ENCODE results near the gene DIS3L2. TPM values are rescaled to one million over a fixed set of nuclear protein-coding genes. Genes with fewer than 3 reads are reported as not detected.

Gene DIS3L2
- total RNA-seq, 4 donors from 2014 or later: 12.8 to 27.3 (median 16.8) TPM

DNA sequence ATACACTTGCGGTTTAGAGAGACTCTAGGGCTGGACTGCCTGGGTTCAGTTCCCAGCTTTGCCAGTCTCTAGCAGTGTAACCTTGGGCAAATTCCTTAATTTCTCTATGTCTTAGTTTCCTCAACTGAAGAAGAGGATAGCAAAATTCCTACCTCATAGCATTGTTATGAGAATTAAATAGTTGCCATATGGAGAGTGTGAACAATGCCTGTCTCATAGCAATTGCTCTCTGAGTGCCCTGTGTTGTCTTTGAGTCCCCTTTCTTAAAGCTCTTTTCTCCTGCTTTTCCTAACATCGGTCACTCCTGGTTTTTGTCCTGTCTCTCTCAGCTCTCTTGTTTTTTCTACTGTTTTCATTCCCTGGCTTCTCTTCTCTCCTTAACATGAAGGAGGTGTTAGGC is 300.3 kb downstream of the DIS3L2 start:
- ATAC-seq (no peak), DNase-seq (no peak)
- peaks cover 0 to 32% of the 10 kb centered on the region in 2 donors for H3K36me3 ChIP-seq
- in situ Hi-C loops (cut with MboI; ENCODE audit: low sequenced_read_pairs in 4 of 4) (no loop called here), intact Hi-C loops (cut with DNase I; ENCODE audit: low total_unique reads) (no loop called here)
- no peak overlapping the region for H3K4me3 ChIP-seq
- H3K27ac ChIP-seq: no peak overlapping the region
- H3K4me1 ChIP-seq: no peaks in the 10 kb centered on the region
- H3K27me3 ChIP-seq: no peaks in the 10 kb centered on the region
- no peaks in the 10 kb centered on the region for H3K9me3 ChIP-seq
- TF ChIP-seq POLR2A (IDR thresholded peaks at IDR 0.05): no peak
- TF ChIP-seq, protein P1, sequence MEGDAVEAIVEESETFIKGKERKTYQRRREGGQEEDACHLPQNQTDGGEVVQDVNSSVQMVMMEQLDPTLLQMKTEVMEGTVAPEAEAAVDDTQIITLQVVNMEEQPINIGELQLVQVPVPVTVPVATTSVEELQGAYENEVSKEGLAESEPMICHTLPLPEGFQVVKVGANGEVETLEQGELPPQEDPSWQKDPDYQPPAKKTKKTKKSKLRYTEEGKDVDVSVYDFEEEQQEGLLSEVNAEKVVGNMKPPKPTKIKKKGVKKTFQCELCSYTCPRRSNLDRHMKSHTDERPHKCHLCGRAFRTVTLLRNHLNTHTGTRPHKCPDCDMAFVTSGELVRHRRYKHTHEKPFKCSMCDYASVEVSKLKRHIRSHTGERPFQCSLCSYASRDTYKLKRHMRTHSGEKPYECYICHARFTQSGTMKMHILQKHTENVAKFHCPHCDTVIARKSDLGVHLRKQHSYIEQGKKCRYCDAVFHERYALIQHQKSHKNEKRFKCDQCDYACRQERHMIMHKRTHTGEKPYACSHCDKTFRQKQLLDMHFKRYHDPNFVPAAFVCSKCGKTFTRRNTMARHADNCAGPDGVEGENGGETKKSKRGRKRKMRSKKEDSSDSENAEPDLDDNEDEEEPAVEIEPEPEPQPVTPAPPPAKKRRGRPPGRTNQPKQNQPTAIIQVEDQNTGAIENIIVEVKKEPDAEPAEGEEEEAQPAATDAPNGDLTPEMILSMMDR (IDR thresholded peaks at IDR 0.05 in 4 of 5, conservative IDR thresholded peaks at IDR 0.05 in 1 of 5): no peak

DNA sequence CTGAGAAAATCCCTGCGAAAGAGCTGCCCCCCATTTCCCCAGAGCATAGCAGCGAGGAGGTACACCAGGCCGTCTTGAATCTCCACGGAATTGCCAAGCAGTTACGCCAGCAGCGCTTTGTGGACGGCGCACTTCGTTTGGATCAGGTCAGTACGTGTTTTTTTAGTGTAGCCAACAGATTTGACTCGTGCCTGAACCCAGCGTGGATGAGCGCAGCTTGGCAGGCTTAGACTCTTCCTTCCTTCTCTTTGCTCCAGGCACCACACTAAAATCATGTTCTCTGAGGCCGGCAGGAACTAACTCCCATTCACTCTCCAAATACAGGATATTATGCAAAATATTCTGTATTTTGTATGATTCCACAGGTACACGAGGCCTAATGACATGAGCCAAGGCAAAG is 301.8 kb downstream of the DIS3L2 start:
- DNase-seq (no peak), ATAC-seq (no peak)
- no peak overlapping the region for H3K27ac ChIP-seq
- TF ChIP-seq POLR2A (IDR thresholded peaks at IDR 0.05): no peak
- TF ChIP-seq, protein P1 (IDR thresholded peaks at IDR 0.05 in 4 of 5, conservative IDR thresholded peaks at IDR 0.05 in 1 of 5): no peak
- H3K9me3 ChIP-seq: no peaks in the 10 kb centered on the region
- H3K36me3 ChIP-seq: peaks cover 0 to 32% of the 10 kb centered on the region in 2 donors
- no peaks in the 10 kb centered on the region for H3K4me1 ChIP-seq
- no peak overlapping the region for H3K4me3 ChIP-seq
- in situ Hi-C loops (cut with MboI; ENCODE audit: low sequenced_read_pairs in 4 of 4) (no loop called here), intact Hi-C loops (cut with DNase I; ENCODE audit: low total_unique reads) (no loop called here)
- H3K27me3 ChIP-seq: no peaks in the 10 kb centered on the region

DNA sequence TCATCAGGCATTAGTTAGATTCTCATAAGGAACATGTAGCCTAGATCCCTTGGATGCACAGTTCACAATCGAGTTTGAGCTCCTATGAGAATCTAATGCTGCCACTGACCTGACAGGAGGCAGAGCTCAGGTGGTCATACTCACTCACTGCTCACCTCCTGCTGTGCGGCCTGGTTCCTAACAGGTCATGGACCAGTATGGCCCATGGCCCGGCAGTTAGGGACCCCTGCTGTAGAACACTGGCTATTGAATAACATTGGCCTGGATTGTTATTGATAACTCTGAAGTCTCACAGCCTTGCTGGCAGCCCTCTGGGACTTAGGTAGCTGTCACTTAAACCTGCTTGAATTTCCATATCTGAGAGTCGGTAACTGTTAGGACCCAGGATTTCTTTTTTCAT is 302.6 kb downstream of the DIS3L2 start:
- in situ Hi-C loops (cut with MboI; ENCODE audit: low sequenced_read_pairs in 4 of 4) (no loop called here), intact Hi-C loops (cut with DNase I; ENCODE audit: low total_unique reads) (no loop called here)
- H3K9me3 ChIP-seq: no peaks in the 10 kb centered on the region
- H3K27ac ChIP-seq: no peak overlapping the region
- no peak for ATAC-seq
- no peaks in the 10 kb centered on the region for H3K27me3 ChIP-seq
- H3K36me3 ChIP-seq: peaks cover 0 to 32% of the 10 kb centered on the region in 2 donors
- no peak for DNase-seq
- H3K4me1 ChIP-seq: no peaks in the 10 kb centered on the region
- TF ChIP-seq POLR2A (IDR thresholded peaks at IDR 0.05): no peak
- TF ChIP-seq, protein P1 (IDR thresholded peaks at IDR 0.05 in 4 of 5, conservative IDR thresholded peaks at IDR 0.05 in 1 of 5): no peak
- H3K4me3 ChIP-seq: no peak overlapping the region

DNA sequence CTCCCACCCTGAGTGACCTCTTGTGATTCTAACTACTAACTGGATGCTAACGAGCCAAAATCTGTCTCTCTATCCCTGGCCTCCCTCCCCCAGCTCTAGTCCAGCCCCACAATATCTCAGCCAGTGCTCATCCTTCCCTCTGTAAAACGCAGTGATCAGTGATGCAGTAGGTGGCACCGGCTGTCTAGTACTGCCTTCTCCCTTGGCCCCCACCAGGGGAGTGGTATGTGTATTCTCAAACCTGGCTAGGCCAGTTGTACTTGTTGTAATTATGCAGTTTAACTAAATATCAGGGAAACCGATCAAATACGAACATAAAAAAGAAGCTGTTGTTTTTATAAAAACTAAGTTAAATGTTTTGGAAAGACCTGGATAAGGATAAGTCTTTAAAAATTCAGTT is 303.8 kb downstream of the DIS3L2 start:
- Histone ChIP-seq H3K36me3 (peaks cover 0 to 32% of the 10 kb centered on the region in 2 donors), H3K27me3 (no peaks in the 10 kb centered on the region), H3K4me3 (no peak overlapping the region), H3K4me1 (no peaks in the 10 kb centered on the region), H3K27ac (no peak overlapping the region), H3K9me3 (no peaks in the 10 kb centered on the region)
- DNase-seq (no peak), ATAC-seq (no peak)
- TF ChIP-seq, protein P1 (IDR thresholded peaks at IDR 0.05 in 4 of 5, conservative IDR thresholded peaks at IDR 0.05 in 1 of 5): no peak
- TF ChIP-seq POLR2A (IDR thresholded peaks at IDR 0.05): no peak
- intact Hi-C loops (cut with DNase I; ENCODE audit: low total_unique reads): no loop called here
- in situ Hi-C loops (cut with MboI; ENCODE audit: low sequenced_read_pairs in 4 of 4): no loop called here

DNA sequence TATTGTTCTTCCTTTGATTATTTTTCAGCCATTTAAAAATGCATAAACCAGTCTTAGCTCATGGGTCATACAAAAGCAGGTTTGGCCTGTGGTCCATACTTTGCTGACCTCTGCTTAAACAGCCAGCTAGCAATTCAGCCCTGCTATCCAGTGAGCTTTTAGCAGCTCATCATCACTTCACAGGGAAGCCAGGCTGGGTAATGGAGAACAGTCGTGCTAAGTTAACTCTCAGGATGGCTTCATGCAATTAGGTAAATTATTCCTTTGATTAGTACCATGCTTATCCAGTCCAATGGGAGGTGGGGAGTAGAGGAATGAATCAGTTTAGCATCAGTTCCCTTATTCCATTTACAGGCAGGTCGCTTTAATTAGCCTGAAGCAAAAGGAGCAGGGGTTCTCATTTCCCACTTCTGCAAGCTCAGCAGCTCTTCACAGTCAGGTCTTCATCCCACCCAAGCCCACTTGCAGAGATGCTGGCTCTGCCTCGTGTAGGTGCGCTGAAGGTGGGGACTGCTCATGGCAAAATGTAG is 307.2 kb downstream of the DIS3L2 start:
- intact Hi-C loops (cut with DNase I; ENCODE audit: low total_unique reads) (no loop called here), in situ Hi-C loops (cut with MboI; ENCODE audit: low sequenced_read_pairs in 4 of 4) (no loop called here)
- Histone ChIP-seq H3K36me3 (peaks cover 0 to 19% of the 10 kb centered on the region in 2 donors), H3K4me3 (no peak overlapping the region), H3K4me1 (no peaks in the 10 kb centered on the region), H3K9me3 (no peaks in the 10 kb centered on the region), H3K27me3 (no peaks in the 10 kb centered on the region), H3K27ac (no peak overlapping the region)
- no peak for ATAC-seq
- TF ChIP-seq POLR2A (IDR thresholded peaks at IDR 0.05): no peak
- no peak for DNase-seq

Measured in gastrocnemius medialis (tissue), 4 donors.